HG02943 (cell line): ENCODE results near the gene CTBP2.
"Not testable (repeated sequence)": the region's sequence is repeated elsewhere in the genome, so short reads cannot be mapped to it uniquely, and the experiment has no call there.

ENCODE experiments used
- ATAC-seq: cut with Tn5 transposase; IDR thresholded peaks from one replicate; pipeline ENCODE4 v1.9.1; 2021; ENCODE audit warnings: mild to moderate bottlenecking, low read depth, moderate library complexity; ENCODE audit not compliant: unreplicated experiment

The CTBP2 gene

GRCh38 chr10:125187238-125188194 is 27.2 kb upstream of the CTBP2 start:
- no peak for ATAC-seq

- ATAC-seq: no peak
Measured at GRCh38 chr10:125186431-125187170, 26.2 kb upstream of the CTBP2 start.

DNA sequence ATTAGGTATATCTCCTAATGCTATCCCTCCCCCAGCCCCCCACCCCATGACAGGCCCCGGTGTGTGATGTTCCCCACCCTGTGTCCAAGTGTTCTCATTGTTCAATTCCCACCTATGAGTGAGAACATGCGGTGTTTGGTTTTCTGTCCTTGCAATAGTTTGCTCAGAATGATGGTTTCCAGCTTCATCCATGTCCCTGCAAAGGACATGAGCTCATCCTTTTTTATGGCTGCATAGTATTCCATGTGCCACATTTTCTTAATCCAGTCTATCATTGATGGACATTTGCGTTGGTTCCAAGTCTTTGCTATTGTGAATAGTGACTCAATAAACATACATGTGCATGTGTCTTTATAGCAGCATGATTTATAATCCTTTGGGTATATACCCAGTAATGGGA is 18.7 kb upstream of the CTBP2 start:
- ATAC-seq: not testable (repeated sequence)

GRCh38 chr10:125177641-125178640 is 17.6 kb upstream of the CTBP2 start:
- ATAC-seq: no peak

DNA sequence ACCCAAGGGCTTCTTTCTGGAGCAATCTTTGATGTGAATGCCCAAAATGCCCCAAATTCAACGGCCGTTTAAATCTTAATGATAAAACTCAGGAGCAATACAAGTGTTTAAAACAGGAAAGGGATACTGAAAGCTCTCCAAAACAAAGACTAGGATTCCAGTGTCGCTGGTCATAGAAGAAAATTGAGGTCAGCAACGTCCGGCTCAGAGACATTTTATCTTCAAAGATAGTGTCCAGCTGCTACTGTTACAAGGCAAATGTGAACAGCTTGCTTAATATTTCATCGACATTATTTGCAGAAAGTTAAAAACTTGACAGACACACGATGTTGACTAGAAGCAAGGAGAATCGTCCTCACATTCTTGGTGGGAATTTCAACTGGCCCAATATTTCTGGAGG is 15.4 kb upstream of the CTBP2 start:
- no peak for ATAC-seq

- ATAC-seq: no peak
Measured at GRCh38 chr10:125174360-125174759, 14.0 kb upstream of the CTBP2 start.

GRCh38 chr10:125172694-125173093 is 12.3 kb upstream of the CTBP2 start:
- ATAC-seq: no peak

DNA sequence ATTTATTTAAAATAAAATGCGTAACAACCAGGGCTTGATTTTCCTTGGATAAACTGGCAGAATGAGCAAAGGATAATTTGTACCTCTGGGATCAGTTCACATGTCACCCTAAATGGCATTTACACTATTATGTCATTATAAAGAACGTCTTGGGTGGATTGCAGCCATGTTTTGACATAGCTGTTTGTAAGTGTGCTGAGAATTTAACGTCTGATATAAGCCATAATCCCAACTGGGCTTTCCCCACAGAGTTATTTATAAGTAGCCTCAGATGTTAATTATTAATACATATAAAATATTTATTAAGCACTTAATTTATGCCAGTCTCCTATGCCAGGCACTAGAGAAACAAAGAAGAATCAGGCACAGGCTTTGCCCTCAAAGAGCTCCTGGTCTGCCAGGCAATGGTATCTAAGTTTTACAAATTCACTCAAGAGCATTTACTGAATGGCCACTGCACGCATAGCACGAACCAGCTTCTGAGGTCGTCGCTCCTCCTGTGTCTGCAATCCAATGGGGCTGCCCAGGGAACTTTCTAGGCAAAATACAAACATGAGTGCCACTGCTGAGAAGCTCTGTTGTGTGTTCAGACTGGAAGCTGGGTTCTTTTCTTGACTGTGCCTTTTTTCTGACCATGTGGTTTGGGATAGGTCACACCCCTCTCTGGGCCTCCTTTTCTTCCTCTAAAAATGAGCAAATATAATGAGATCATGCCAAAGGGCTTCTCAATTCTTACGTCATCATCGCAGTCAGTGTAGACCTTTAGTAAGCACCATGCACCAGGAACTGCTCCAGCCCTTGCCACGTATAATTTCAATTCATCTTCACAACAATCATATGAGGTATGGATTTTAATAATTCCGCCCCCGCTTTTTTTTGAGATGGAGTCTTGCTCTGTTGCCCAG is 11.3 kb upstream of the CTBP2 start:
- no peak for ATAC-seq

DNA sequence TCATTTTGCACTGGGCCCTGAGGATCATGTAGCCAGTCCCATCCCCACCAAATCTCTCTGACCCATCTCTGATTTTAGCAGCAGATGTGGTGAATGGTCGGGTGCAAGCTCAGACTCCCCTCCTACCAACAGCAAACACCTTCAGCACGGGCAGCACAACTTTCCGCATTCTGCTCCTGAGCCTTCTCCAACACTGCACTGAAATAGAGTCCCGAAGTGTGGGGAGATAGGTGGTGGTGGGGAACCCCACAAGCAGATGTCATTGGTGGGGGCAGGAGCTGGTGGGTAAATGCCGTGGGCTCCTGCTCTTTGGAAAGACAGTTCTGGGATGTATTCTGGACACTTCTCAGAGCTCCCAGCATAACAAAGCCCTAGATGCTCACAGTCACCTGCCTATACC is 9.6 kb upstream of the CTBP2 start:
- no peak for ATAC-seq

DNA sequence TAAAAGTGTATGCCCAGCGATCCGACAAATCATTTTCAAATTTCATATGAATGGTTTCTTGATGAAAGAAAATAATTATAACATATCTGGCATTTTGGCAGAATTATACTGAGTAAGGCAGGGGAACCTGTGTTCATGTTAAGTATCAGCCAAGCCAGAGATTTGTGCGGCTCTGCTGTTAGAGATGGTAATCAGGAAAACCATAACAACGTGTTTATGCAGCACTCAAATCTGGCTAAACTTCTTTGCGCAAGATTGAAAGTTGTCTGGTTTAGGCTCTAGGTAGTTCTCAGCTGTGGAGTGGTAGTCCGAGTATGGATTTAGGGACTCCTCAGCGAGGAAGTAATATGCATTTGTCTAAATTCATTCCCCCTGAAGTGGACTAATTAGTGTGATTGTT is 8.9 kb upstream of the CTBP2 start:
- no peak for ATAC-seq

DNA sequence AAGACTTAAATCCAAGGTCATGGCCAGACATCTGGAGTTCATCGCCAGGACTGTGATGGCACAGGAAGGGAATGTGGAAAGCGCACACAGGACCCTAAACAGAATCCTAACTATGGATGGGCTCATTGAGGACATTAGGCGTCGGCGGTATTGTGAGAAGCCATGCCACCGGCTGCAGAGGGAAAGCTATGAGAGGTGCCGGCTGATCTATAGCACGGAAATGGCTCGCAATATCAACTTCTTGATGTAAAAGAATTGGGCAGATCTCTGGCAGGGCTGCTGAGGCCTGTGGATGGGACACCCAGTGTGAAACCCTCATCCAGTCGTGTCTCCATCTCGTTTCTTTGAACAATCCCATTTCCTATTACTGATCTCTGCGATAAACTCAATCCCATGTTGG is 6.3 kb upstream of the CTBP2 start:
- no peak for ATAC-seq

DNA sequence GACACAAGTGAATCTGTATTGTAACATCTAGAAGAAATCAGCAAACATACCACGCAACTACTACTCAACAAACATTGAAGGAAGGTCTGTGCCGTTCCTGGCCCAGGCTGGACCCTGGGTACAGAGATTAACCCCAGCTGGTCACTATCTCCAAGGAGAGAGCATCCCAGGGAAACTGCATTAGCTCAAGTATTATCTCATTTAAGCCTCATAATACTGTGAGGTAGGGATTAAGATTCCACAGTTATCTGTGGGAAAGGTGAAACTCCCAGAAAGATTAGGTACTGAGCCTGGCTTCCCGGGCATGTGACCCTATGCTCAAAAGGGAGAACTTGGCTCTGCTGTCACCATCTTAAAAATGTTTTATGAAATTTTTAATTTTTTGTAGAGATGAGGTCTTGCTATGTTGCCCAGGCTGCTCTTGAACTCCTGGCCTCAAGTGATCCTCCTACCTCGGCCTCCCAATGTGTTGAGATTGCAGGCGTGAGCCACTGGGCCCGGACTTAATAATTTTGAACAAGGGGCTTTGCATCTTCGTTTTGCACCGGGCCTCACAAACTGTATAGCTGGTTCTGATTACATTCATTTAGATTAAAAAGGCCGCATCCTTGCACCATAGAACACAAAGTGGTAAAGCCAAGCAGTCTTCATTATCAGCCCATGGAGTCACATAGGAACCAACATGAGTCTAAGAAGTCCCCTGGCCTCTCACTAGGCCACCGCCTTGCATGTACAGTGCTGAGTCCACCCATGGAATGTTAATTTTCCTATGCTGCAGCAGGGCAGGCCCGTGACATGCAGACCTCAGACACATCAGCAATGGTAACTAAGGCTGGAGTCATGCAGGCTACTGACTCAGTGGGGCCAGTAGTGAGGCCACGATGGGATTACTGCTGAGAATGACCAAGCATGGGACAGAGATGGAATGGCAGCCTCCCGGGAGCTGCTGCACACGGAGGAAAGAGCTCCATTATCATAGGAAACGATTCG is 5.5 kb upstream of the CTBP2 start:
- ATAC-seq: no peak

DNA sequence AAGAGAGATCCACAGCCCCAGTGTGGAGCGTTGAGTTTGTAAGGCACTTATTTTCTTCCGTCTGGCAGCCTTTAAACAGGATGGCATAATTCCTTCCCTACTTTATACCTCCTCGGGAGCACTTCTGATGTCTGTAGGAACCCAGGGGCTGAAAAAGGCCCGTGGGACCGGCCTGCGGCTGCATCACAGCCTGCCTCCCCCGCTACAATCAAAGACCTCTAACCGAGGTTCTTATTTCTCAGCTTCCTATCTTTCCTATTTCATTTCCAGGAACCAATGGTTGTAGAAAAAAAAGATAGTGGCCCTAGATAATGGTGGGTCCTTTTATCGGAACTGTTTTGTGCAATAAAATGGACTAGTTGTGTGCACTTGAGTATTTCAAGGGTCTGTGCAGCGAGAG is 4.1 kb upstream of the CTBP2 start:
- ATAC-seq: no peak

GRCh38 chr10:125163803-125164202 is 3.4 kb upstream of the CTBP2 start:
- no peak for ATAC-seq

GRCh38 chr10:125163312-125163711 is 2.9 kb upstream of the CTBP2 start:
- not testable (repeated sequence) for ATAC-seq

GRCh38 chr10:125162120-125162931 is 2.0 kb upstream of the CTBP2 start:
- no peak for ATAC-seq

GRCh38 chr10:125161707-125162119 is 1.4 kb upstream of the CTBP2 start:
- ATAC-seq: no peak
